ENCODE data around the gene FAF1.
A peak's percentile ranks its signal among the peaks of the same experiment; 100 is the strongest.
"Not testable (repeated sequence)": the region's sequence is repeated elsewhere in the genome, so short reads cannot be mapped to it uniquely, and the experiment has no call there.

The FAF1 gene

GRCh38 chr1:50959913-50960844 is at the start of gene FAF1:
Gene FAF1 (minus strand): TSS chr1:50960267. CDS start chr1:50959811, 456 bp downstream.
- peak; percentile 19 for TF ChIP-seq CTCF (IDR thresholded peaks at IDR 0.05; ENCODE audit: insufficient read depth, low read depth, low read length, missing control alignments)
- peak; percentile 99 for DNase-seq (ENCODE audit: low read depth)

GRCh38 chr1:51009381-51009780 is 49.3 kb upstream of the FAF1 start:
- DNase-seq (ENCODE audit: low read depth), result no peak
- no peak overlapping the region for H3K4me3 ChIP-seq (ENCODE audit: low read depth, low read length)
- no peak for TF ChIP-seq CTCF (IDR thresholded peaks at IDR 0.05; ENCODE audit: insufficient read depth, low read depth, low read length, missing control alignments)

More at GRCh38 chr1:50959913-50960844, at the start of gene FAF1:
- H3K4me3 ChIP-seq (ENCODE audit: low read depth, low read length), result peak within 1 kb of the TSS; percentile 88

- not testable (repeated sequence) for DNase-seq (ENCODE audit: low read depth); H3K4me3 ChIP-seq (ENCODE audit: low read depth, low read length)
These were observed 45.5 kb upstream of the FAF1 start for GRCh38 chr1:51005549-51005948.

GRCh38 chr1:51002516-51002915 is 42.4 kb upstream of the FAF1 start:
- no peak for TF ChIP-seq CTCF (IDR thresholded peaks at IDR 0.05; ENCODE audit: insufficient read depth, low read depth, low read length, missing control alignments)
- no peak for DNase-seq (ENCODE audit: low read depth)
- no peak overlapping the region for H3K4me3 ChIP-seq (ENCODE audit: low read depth, low read length)

GRCh38 chr1:51000651-51001050 is 40.6 kb upstream of the FAF1 start:
- DNase-seq (ENCODE audit: low read depth), result no peak
- H3K4me3 ChIP-seq (ENCODE audit: low read depth, low read length), result no peak overlapping the region
- TF ChIP-seq CTCF (IDR thresholded peaks at IDR 0.05; ENCODE audit: insufficient read depth, low read depth, low read length, missing control alignments), result no peak

GRCh38 chr1:51000160-51000559 is 40.1 kb upstream of the FAF1 start:
- H3K4me3 ChIP-seq (ENCODE audit: low read depth, low read length), result no peak overlapping the region
- peak; percentile 75 for DNase-seq (ENCODE audit: low read depth)
- no peak for TF ChIP-seq CTCF (IDR thresholded peaks at IDR 0.05; ENCODE audit: insufficient read depth, low read depth, low read length, missing control alignments)

- H3K4me3 ChIP-seq (ENCODE audit: low read depth, low read length); DNase-seq (ENCODE audit: low read depth): not testable (repeated sequence)
These were observed 39.3 kb upstream of the FAF1 start for GRCh38 chr1:50999375-50999774.

GRCh38 chr1:50996083-50996482 is 36.0 kb upstream of the FAF1 start:
- no peak overlapping the region for H3K4me3 ChIP-seq (ENCODE audit: low read depth, low read length)
- TF ChIP-seq CTCF (IDR thresholded peaks at IDR 0.05; ENCODE audit: insufficient read depth, low read depth, low read length, missing control alignments), result no peak
- DNase-seq (ENCODE audit: low read depth), result no peak

Measured in GM12865 (cell line).